Prostate gland (tissue), 2 donors: ENCODE measurements around the gene MBD3L2. TPM values are rescaled to one million over a fixed set of nuclear protein-coding genes. Genes with fewer than 3 reads are reported as not detected.
"Not testable (repeated sequence)": the region's sequence is repeated elsewhere in the genome, so short reads cannot be mapped to it uniquely, and the experiment has no call there.

ENCODE experiments used
- DNase-seq: peaks from one replicate; pipeline ENCODE4 v3.0.0-alpha.2; 2019; ENCODE audit warnings: low spot score
- H3K27ac ChIP-seq, 2 donors: fragments of 200-600 bp; sonication (generic); 2 replicates each; pipeline ENCODE4 v1.5.1; 2017 to 2019
- H3K27me3 ChIP-seq: fragments of 200-600 bp; sonication (generic); replicated peaks from 2 replicates; pipeline ENCODE4 v1.5.1; 2019; ENCODE audit not compliant: insufficient read depth
- H3K36me3 ChIP-seq, 2 donors: fragments of 200-600 bp; sonication (generic); 1 replicate in 1 of 2; 2 replicates in 1 of 2; pipeline versions ENCODE4 v1.5.1 to v1.8.1; 2017 to 2019
- H3K4me1 ChIP-seq: fragments of 200-600 bp; sonication (generic); replicated peaks from 2 replicates; pipeline ENCODE4 v1.5.1; 2019
- H3K4me3 ChIP-seq, 2 donors: fragments of 200-600 bp; sonication (generic); 2 replicates each; pipeline ENCODE4 v1.5.1; 2017 to 2019
- H3K9me3 ChIP-seq: fragments of 200-600 bp; sonication (generic); 2 replicates; pipeline ENCODE4 v1.5.1; 2017
- POLR2A ChIP-seq: fragments of 450-650 bp; IDR thresholded peaks from one replicate; pipeline ENCODE4 v1.6.1; 2016; ENCODE audit warnings: antibody characterized with exemption, mild to moderate bottlenecking
- POLR2AphosphoS5 ChIP-seq: sonication (generic); formaldehyde crosslinking; IDR thresholded peaks from one replicate; pipeline ENCODE4 v1.6.1; 2017; ENCODE audit warnings: antibody characterized with exemption
- WGBS: methylation state at CpG from one replicate; pipeline ENCODE4 v1.1.5; 2018; 5-methylcytosine and 5-hydroxymethylcytosine counted together
- intact Hi-C: fragments of 100-400 bp; cut with DNase I; formaldehyde crosslinking; loops from one replicate; pipeline ENCODE4 v1.14.2; 2022
- total RNA-seq, 2 donors: library from RNA; depleted of rRNA; stranded (reverse); fragments of >200 nt; gene quantifications; one replicate each; pipeline ENCODE4 v1.1.0, GENCODE V29; 2016
- TF ChIP-seq, protein P1 (sequence below), 4 experiments: fragments of 200-600 bp in 2 of 4; fragments of 450-650 bp in 2 of 4; sonication (generic) in 2 of 4; IDR thresholded peaks; 1 replicate in 3 of 4; 2 replicates in 1 of 4; pipeline ENCODE4 v1.5.1; 2016 to 2019; ENCODE audit warnings: antibody characterized with exemption in 4 of 4, mild to moderate bottlenecking in 2 of 4, moderate library complexity in 2 of 4

The MBD3L2 gene
- total RNA-seq, 2 donors from 2014 or later: not detected

DNA sequence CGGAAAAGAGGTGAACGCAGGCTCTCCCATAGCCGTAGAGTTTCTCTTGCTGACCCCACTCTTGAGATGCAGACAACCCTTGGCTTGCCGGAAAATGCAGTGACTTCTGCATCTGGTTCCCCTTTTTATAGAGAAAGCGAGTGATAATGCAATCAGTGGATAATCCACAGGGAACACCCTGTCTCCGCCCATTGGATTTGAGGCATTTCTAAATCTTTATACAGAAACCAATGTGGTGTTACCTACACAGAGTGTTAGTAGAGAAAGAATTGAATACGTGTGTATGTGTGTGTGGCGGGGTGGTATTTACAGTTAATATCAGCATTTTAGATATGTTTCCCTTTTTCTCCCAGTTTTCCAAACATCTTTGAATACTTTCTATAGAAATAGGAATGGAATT lies 9.5 kb downstream of the MBD3L2 start, which contains the start of gene MBD3L3:
TSS of gene MBD3L3 (minus strand) at position 101 of the 400 bp plus-strand sequence. CDS start at position 30, 71 bp downstream.
- H3K4me3 ChIP-seq, DNase-seq, intact Hi-C loops, H3K9me3 ChIP-seq, H3K36me3 ChIP-seq, H3K4me1 ChIP-seq, H3K27ac ChIP-seq, H3K27me3 ChIP-seq: not testable (repeated sequence)
- no CpG with 5 or more reads among the region's 8 CpGs for WGBS

DNA sequence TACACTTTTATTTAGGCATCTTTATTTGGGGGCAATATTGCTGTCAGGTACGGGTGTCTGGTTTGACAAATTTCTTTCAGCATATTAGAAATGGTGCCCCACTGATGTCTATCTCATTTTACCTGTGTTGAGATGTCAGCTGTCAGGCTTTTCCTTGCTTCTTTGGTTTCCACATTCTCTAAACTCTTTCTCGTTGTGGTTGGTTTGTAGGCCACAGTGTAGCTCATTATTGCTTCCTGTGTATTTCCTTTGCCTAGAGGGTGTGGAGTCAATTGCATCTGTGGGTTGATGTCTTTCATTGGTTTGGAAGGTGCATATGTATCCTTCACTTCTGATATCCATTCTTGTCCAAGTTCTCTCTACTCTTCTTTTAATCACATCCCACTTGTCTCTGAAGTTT lies 10.9 kb downstream of the MBD3L2 start:
- H3K27ac ChIP-seq, H3K4me3 ChIP-seq, intact Hi-C loops, H3K36me3 ChIP-seq, H3K9me3 ChIP-seq, H3K4me1 ChIP-seq, H3K27me3 ChIP-seq, DNase-seq: not testable (repeated sequence)
- 73% methylated on average over 2 of the region's 2 CpGs for WGBS

DNA sequence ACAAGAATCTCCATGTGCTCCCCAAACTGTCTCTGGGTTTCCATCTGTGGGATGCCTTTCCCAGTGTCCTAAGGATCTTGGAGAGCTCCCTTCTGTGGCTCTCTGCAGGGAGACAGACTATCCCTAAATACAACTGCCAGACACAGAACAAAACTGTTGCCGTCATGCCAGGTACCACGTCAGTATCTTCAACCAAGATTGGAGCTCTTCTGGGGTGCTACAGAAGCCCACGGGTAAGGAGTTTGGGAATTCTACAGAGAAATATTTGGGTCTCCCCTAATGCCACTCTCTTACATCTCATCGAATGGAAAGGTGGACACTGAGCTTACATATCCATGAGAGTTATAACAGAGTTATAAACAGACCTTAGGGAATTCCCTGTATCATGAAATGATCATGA lies 14.2 kb downstream of the MBD3L2 start:
- no peak for DNase-seq
- no peaks in the 10 kb centered on the region for H3K9me3 ChIP-seq
- intact Hi-C loops: no loop called here
- WGBS: 73% methylated on average over 4 of the region's 4 CpGs
- H3K4me3 ChIP-seq: no peak overlapping the region
- no peaks in the 10 kb centered on the region for H3K36me3 ChIP-seq
- H3K27me3 ChIP-seq: no peaks in the 10 kb centered on the region
- H3K4me1 ChIP-seq: no peaks in the 10 kb centered on the region
- H3K27ac ChIP-seq: no peak overlapping the region
- TF ChIP-seq, protein P1, sequence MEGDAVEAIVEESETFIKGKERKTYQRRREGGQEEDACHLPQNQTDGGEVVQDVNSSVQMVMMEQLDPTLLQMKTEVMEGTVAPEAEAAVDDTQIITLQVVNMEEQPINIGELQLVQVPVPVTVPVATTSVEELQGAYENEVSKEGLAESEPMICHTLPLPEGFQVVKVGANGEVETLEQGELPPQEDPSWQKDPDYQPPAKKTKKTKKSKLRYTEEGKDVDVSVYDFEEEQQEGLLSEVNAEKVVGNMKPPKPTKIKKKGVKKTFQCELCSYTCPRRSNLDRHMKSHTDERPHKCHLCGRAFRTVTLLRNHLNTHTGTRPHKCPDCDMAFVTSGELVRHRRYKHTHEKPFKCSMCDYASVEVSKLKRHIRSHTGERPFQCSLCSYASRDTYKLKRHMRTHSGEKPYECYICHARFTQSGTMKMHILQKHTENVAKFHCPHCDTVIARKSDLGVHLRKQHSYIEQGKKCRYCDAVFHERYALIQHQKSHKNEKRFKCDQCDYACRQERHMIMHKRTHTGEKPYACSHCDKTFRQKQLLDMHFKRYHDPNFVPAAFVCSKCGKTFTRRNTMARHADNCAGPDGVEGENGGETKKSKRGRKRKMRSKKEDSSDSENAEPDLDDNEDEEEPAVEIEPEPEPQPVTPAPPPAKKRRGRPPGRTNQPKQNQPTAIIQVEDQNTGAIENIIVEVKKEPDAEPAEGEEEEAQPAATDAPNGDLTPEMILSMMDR (IDR thresholded peaks at IDR 0.05): no peak
- TF ChIP-seq POLR2A (no peak), POLR2AphosphoS5 (no peak)

DNA sequence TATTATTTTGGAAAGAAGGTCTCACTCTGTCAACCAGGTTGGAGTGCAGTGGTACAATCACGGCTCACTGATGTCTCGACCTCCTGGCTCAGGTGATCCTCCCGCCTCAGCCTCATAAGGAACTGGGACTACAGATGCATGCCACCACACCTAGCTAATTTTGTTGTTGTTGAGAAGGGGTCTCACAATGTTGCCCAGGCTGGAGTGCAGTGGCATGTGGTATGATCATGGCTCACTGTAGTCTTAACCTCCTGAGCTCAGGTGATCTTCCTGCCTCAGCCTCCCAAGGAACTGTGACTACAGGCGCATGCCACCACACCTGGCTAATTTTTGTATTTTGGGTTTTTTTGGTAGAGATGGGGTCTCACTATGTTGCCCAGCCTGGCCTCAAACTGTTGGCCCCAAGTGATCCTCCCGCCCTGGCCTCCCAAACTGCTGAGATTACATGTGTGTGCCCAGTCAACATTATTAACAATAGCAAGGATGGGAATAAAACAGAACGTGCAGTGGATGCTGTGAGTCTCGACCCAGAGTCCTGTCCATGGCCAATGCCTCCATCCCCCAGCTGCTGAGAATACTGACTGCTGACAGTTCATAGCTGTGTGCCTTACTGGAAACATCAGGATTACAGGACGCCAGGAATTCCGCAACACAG lies 14.8 kb downstream of the MBD3L2 start:
- H3K36me3 ChIP-seq: no peaks in the 10 kb centered on the region
- H3K4me1 ChIP-seq: no peaks in the 10 kb centered on the region
- intact Hi-C loops: no loop called here
- H3K27ac ChIP-seq: no peak overlapping the region
- no peaks in the 10 kb centered on the region for H3K9me3 ChIP-seq
- TF ChIP-seq POLR2AphosphoS5 (no peak), POLR2A (no peak)
- TF ChIP-seq, protein P1 (IDR thresholded peaks at IDR 0.05): no peak
- no peaks in the 10 kb centered on the region for H3K27me3 ChIP-seq
- DNase-seq: no peak
- no peak overlapping the region for H3K4me3 ChIP-seq
- 86% methylated on average over 9 of the region's 9 CpGs for WGBS

DNA sequence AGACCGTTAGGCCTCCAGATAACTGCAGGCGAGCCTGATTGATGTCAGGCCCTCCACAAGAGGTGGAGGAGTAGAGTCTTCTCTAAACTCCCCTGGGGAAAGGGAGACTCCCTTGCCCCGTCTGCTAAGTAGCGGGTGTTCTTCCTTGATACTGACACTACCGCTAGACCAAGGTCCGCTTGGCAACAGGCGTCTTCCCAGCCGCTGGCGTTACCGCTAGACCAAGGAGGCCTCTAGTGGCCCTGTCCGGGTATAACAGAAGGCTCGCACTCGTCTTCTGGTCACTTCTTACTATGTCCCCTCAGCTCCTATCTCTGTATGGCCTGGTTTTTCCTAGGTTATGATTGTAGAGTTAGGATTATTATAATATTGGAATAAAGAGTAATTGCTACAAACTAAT lies 18.0 kb downstream of the MBD3L2 start:
- H3K4me1 ChIP-seq, H3K27ac ChIP-seq, H3K27me3 ChIP-seq, intact Hi-C loops, H3K4me3 ChIP-seq, H3K36me3 ChIP-seq, H3K9me3 ChIP-seq: not testable (repeated sequence)
- 50% methylated on average over 13 of the region's 13 CpGs for WGBS
- peak; percentile 1 for DNase-seq

DNA sequence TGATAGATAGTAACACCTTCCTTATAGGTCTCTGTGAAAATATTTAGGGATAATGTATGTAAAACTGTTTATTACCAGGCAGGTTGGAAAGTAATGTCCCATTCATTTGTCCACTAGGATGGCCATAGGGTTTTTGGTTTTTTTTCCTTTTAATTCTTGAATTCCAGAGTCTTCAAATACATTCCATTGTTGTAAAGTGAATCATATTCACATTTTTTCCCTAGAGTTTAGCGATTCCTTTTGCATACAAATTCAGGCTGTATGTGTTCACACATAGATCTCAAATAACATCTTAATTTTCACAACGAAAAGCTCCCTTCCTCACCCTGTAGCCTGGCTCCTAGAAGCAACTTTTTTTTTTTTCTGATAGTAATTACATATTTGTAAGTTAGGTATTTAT lies 18.6 kb downstream of the MBD3L2 start:
- WGBS: 80% methylated on average over 2 of the region's 2 CpGs

More for the DNA sequence above, 18.6 kb downstream of the MBD3L2 start:
- no peaks in the 10 kb centered on the region for H3K27me3 ChIP-seq
- H3K36me3 ChIP-seq: peaks cover 0 to 12% of the 10 kb centered on the region in 2 donors
- H3K27ac ChIP-seq: no peak overlapping the region
- no peak for DNase-seq
- intact Hi-C loops: no loop called here
- TF ChIP-seq, protein P1 (IDR thresholded peaks at IDR 0.05): no peak
- no peak for TF ChIP-seq POLR2A
- TF ChIP-seq POLR2AphosphoS5: no peak
- no peaks in the 10 kb centered on the region for H3K4me1 ChIP-seq
- no peaks in the 10 kb centered on the region for H3K9me3 ChIP-seq
- no peak overlapping the region for H3K4me3 ChIP-seq
